ENCODE data around the gene DTNB.

DTNB gene

GRCh38 chr2:25347205-25347815 lies 326.1 kb downstream of the DTNB start:
- TF ChIP-seq GATA2 (IDR thresholded peaks at IDR 0.05; ENCODE audit: low read depth, low read length) = no peak

- TF ChIP-seq GATA3 (IDR thresholded peaks at IDR 0.05; ENCODE audit: low read depth, low read length) (no peak), GATA2 (IDR thresholded peaks at IDR 0.05; ENCODE audit: low read depth, low read length) (no peak)
These were observed 330.1 kb downstream of the DTNB start for GRCh38 chr2:25343187-25343825.

GRCh38 chr2:25342372-25343186 lies 330.8 kb downstream of the DTNB start:
- TF ChIP-seq GATA2 (IDR thresholded peaks at IDR 0.05; ENCODE audit: low read depth, low read length) (no peak), GATA3 (IDR thresholded peaks at IDR 0.05; ENCODE audit: low read depth, low read length) (no peak)

GRCh38 chr2:25341753-25342371 lies 331.5 kb downstream of the DTNB start, which contains the start of gene DNMT3A:
DNMT3A (minus strand) TSS chr2:25341925; CDS start chr2:25313984, 27,941 bp downstream.
- TF ChIP-seq GATA3 (IDR thresholded peaks at IDR 0.05; ENCODE audit: low read depth, low read length) = no peak
- TF ChIP-seq GATA2 (IDR thresholded peaks at IDR 0.05; ENCODE audit: low read depth, low read length) = no peak

GRCh38 chr2:25341011-25341727 lies 332.2 kb downstream of the DTNB start:
- TF ChIP-seq GATA2 (IDR thresholded peaks at IDR 0.05; ENCODE audit: low read depth, low read length) = no peak
- TF ChIP-seq GATA3 (IDR thresholded peaks at IDR 0.05; ENCODE audit: low read depth, low read length) = no peak

- no peak for TF ChIP-seq GATA3 (IDR thresholded peaks at IDR 0.05; ENCODE audit: low read depth, low read length)
- TF ChIP-seq GATA2 (IDR thresholded peaks at IDR 0.05; ENCODE audit: low read depth, low read length) = no peak
These were observed 333.0 kb downstream of the DTNB start for GRCh38 chr2:25340181-25340921.

GRCh38 chr2:25339791-25340180 lies 333.6 kb downstream of the DTNB start:
- TF ChIP-seq GATA3 (IDR thresholded peaks at IDR 0.05; ENCODE audit: low read depth, low read length) (no peak), GATA2 (IDR thresholded peaks at IDR 0.05; ENCODE audit: low read depth, low read length) (no peak)

GRCh38 chr2:25339211-25339674 lies 334.1 kb downstream of the DTNB start:
- TF ChIP-seq GATA2 (IDR thresholded peaks at IDR 0.05; ENCODE audit: low read depth, low read length) (no peak), GATA3 (IDR thresholded peaks at IDR 0.05; ENCODE audit: low read depth, low read length) (no peak)

- no peak for TF ChIP-seq GATA3 (IDR thresholded peaks at IDR 0.05; ENCODE audit: low read depth, low read length)
- TF ChIP-seq GATA2 (IDR thresholded peaks at IDR 0.05; ENCODE audit: low read depth, low read length) = no peak
These were observed 335.0 kb downstream of the DTNB start for GRCh38 chr2:25338401-25338800.

- TF ChIP-seq GATA2 (IDR thresholded peaks at IDR 0.05; ENCODE audit: low read depth, low read length) (no peak), GATA3 (IDR thresholded peaks at IDR 0.05; ENCODE audit: low read depth, low read length) (no peak)
These were observed 335.5 kb downstream of the DTNB start for GRCh38 chr2:25337891-25338290.

- TF ChIP-seq GATA2 (IDR thresholded peaks at IDR 0.05; ENCODE audit: low read depth, low read length) (no peak), GATA3 (IDR thresholded peaks at IDR 0.05; ENCODE audit: low read depth, low read length) (no peak)
These were observed 336.1 kb downstream of the DTNB start for GRCh38 chr2:25337276-25337675.

GRCh38 chr2:25336383-25336841 lies 337.0 kb downstream of the DTNB start:
- TF ChIP-seq GATA2 (IDR thresholded peaks at IDR 0.05; ENCODE audit: low read depth, low read length) = no peak
- no peak for TF ChIP-seq GATA3 (IDR thresholded peaks at IDR 0.05; ENCODE audit: low read depth, low read length)

- TF ChIP-seq GATA3 (IDR thresholded peaks at IDR 0.05; ENCODE audit: low read depth, low read length) (no peak), GATA2 (IDR thresholded peaks at IDR 0.05; ENCODE audit: low read depth, low read length) (peak; percentile 87)
These were observed 337.4 kb downstream of the DTNB start for GRCh38 chr2:25335971-25336370.
